Astrocyte (in vitro differentiated cells and primary cell): ENCODE measurements around the gene AGPS. TPM values are rescaled to one million over a fixed set of nuclear protein-coding genes. Genes with fewer than 3 reads are reported as not detected.

ENCODE experiments used
- DNase-seq: peaks from one replicate; pipeline ENCODE4 v3.0.0-alpha.2; 2010; ENCODE audit warnings: low read depth
- FAIRE-seq: peaks from 2 replicates; lab custom pipeline; 2011; peaks lifted over from hg19 to GRCh38; lab: Jason Lieb, UNC
- H2AFZ ChIP-seq: 2 replicates; pipeline ENCODE4 v1.6.0; 2012; ENCODE audit warnings: low read depth, low read length, inconsistent platforms
- H3K27ac ChIP-seq: 2 replicates; pipeline ENCODE4 v1.5.1; 2011; ENCODE audit warnings: low read depth, low read length, inconsistent platforms
- H3K27me3 ChIP-seq: 2 replicates; pipeline ENCODE4 v1.6.0; 2011; ENCODE audit warnings: low read length, inconsistent platforms; ENCODE audit not compliant: insufficient read depth
- H3K36me3 ChIP-seq: 2 replicates; pipeline ENCODE4 v1.5.1; 2011; ENCODE audit warnings: low read length, inconsistent platforms; ENCODE audit not compliant: insufficient read depth
- H3K4me1 ChIP-seq: 2 replicates; pipeline ENCODE4 v1.5.1; 2011; ENCODE audit warnings: low read length, inconsistent platforms; ENCODE audit not compliant: insufficient read depth
- H3K4me2 ChIP-seq: 2 replicates; pipeline ENCODE4 v1.6.0; 2012; ENCODE audit warnings: low read length, inconsistent platforms
- H3K4me3 ChIP-seq: 2 replicates; pipeline ENCODE4 v1.5.1; 2011; ENCODE audit warnings: low read depth, mild to moderate bottlenecking, low read length, inconsistent platforms; ENCODE audit not compliant: insufficient read depth
- H3K79me2 ChIP-seq: 2 replicates; pipeline ENCODE4 v1.6.0; 2012; ENCODE audit warnings: mild to moderate bottlenecking, low read length, inconsistent platforms; ENCODE audit not compliant: insufficient read depth
- H3K9ac ChIP-seq: 2 replicates; pipeline ENCODE4 v1.6.0; 2012; ENCODE audit warnings: mild to moderate bottlenecking, low read length, inconsistent platforms
- H3K9me3 ChIP-seq: 2 replicates; pipeline ENCODE4 v1.5.1; 2012; ENCODE audit warnings: low read depth, mild to moderate bottlenecking, low read length, inconsistent platforms; ENCODE audit not compliant: insufficient read depth
- H4K20me1 ChIP-seq: 2 replicates; pipeline ENCODE4 v1.6.0; 2012; ENCODE audit warnings: low read length, inconsistent platforms; ENCODE audit not compliant: insufficient read depth
- H3K27ac Mint-ChIP-seq: one replicate; pipeline ENCODE4 v1.8.0; 2021; ENCODE audit warnings: mild to moderate bottlenecking, mixed read lengths; ENCODE audit not compliant: unreplicated experiment
- H3K27me3 Mint-ChIP-seq: one replicate; pipeline ENCODE4 v1.8.0; 2021; ENCODE audit warnings: low read depth, mixed read lengths; ENCODE audit not compliant: unreplicated experiment
- H3K36me3 Mint-ChIP-seq: one replicate; pipeline ENCODE4 v1.8.0; 2021; ENCODE audit warnings: low read depth, mixed read lengths; ENCODE audit not compliant: unreplicated experiment
- H3K4me1 Mint-ChIP-seq: one replicate; pipeline ENCODE4 v1.8.0; 2021; ENCODE audit warnings: low read depth, mixed read lengths; ENCODE audit not compliant: unreplicated experiment
- H3K4me3 Mint-ChIP-seq: one replicate; pipeline ENCODE4 v1.8.0; 2021; ENCODE audit warnings: mild to moderate bottlenecking, moderate library complexity, mixed read lengths; ENCODE audit not compliant: unreplicated experiment
- H3K9me3 Mint-ChIP-seq: one replicate; pipeline ENCODE4 v1.8.0; 2021; ENCODE audit warnings: mild to moderate bottlenecking, mixed read lengths; ENCODE audit not compliant: unreplicated experiment
- CTCF ChIP-seq: IDR thresholded peaks from 2 replicates; pipeline ENCODE4 v1.5.1; 2011; ENCODE audit warnings: low read depth, mild to moderate bottlenecking, inconsistent platforms, low read length, moderate library complexity; ENCODE audit not compliant: insufficient read depth
- EZH2 ChIP-seq: IDR thresholded peaks from 2 replicates; pipeline ENCODE4 v1.6.1; 2012; ENCODE audit warnings: mild to moderate bottlenecking, low read length, inconsistent platforms; ENCODE audit not compliant: insufficient read depth
- total RNA-seq: library from RNA; stranded (reverse); gene quantifications from 2 replicates; pipeline ENCODE4 v1.2.1, GENCODE V29; 2021

AGPS gene
- total RNA-seq, 1 donor from 2014 or later = 66.2 TPM

- H3K9me3 Mint-ChIP-seq = no peaks in the 10 kb centered on the region
- no peaks in the 10 kb centered on the region for H3K79me2 ChIP-seq
- no peak overlapping the region for H3K27ac ChIP-seq
- H3K27me3 ChIP-seq = no peaks in the 10 kb centered on the region
- no peak overlapping the region for H3K4me2 ChIP-seq
- FAIRE-seq = no peak
- TF ChIP-seq CTCF (no peak), EZH2 (no peak)
- peaks cover 2% of the 10 kb centered on the region for H3K36me3 Mint-ChIP-seq
- no peaks in the 10 kb centered on the region for H3K36me3 ChIP-seq
- no peaks in the 10 kb centered on the region for H3K9me3 ChIP-seq
- no peak overlapping the region for H3K9ac ChIP-seq
- no peaks in the 10 kb centered on the region for H3K4me1 Mint-ChIP-seq
- no peaks in the 10 kb centered on the region for H3K27me3 Mint-ChIP-seq
- no peaks in the 10 kb centered on the region for H3K4me1 ChIP-seq
- H2AFZ ChIP-seq = no peak overlapping the region
- H4K20me1 ChIP-seq = no peaks in the 10 kb centered on the region
- no peak overlapping the region for H3K4me3 ChIP-seq
- no peak overlapping the region for H3K4me3 Mint-ChIP-seq
- DNase-seq = no peak
- H3K27ac Mint-ChIP-seq = no peak overlapping the region
These were observed 135.9 kb downstream of the AGPS start for GRCh38 chr2:177528351-177528933.

GRCh38 chr2:177529166-177529565 is 136.6 kb downstream of the AGPS start:
- no peaks in the 10 kb centered on the region for H3K36me3 ChIP-seq
- no peak overlapping the region for H3K9ac ChIP-seq
- H3K27ac ChIP-seq = no peak overlapping the region
- H3K79me2 ChIP-seq = no peaks in the 10 kb centered on the region
- DNase-seq (no peak), FAIRE-seq (no peak)
- H3K9me3 ChIP-seq = no peaks in the 10 kb centered on the region
- Mint-ChIP-seq H3K9me3 (no peaks in the 10 kb centered on the region), H3K4me3 (no peak overlapping the region), H3K27ac (no peak overlapping the region), H3K36me3 (no peaks in the 10 kb centered on the region), H3K27me3 (no peaks in the 10 kb centered on the region), H3K4me1 (no peaks in the 10 kb centered on the region)
- no peaks in the 10 kb centered on the region for H3K4me1 ChIP-seq
- H3K4me2 ChIP-seq = no peak overlapping the region
- no peaks in the 10 kb centered on the region for H3K27me3 ChIP-seq
- no peak overlapping the region for H2AFZ ChIP-seq
- H3K4me3 ChIP-seq = no peak overlapping the region
- no peak for TF ChIP-seq EZH2
- no peaks in the 10 kb centered on the region for H4K20me1 ChIP-seq

GRCh38 chr2:177530561-177530960 is 138.0 kb downstream of the AGPS start:
- no peak overlapping the region for H3K4me3 Mint-ChIP-seq
- H3K27me3 ChIP-seq = no peaks in the 10 kb centered on the region

More at GRCh38 chr2:177530561-177530960, 138.0 kb downstream of the AGPS start:
- H3K9ac ChIP-seq = no peak overlapping the region
- H3K4me3 ChIP-seq = no peak overlapping the region
- H4K20me1 ChIP-seq = no peaks in the 10 kb centered on the region
- no peak overlapping the region for H2AFZ ChIP-seq
- Mint-ChIP-seq H3K4me1 (no peaks in the 10 kb centered on the region), H3K9me3 (no peaks in the 10 kb centered on the region), H3K27ac (no peak overlapping the region), H3K27me3 (no peaks in the 10 kb centered on the region), H3K36me3 (no peaks in the 10 kb centered on the region)
- no peaks in the 10 kb centered on the region for H3K4me1 ChIP-seq
- H3K27ac ChIP-seq = no peak overlapping the region
- H3K36me3 ChIP-seq = no peaks in the 10 kb centered on the region
- FAIRE-seq (no peak), DNase-seq (peak; percentile 52)
- no peaks in the 10 kb centered on the region for H3K79me2 ChIP-seq
- no peak overlapping the region for H3K4me2 ChIP-seq
- H3K9me3 ChIP-seq = no peaks in the 10 kb centered on the region
- TF ChIP-seq CTCF (no peak), EZH2 (no peak)
